GM23338 (cell line): ENCODE measurements around the gene KRTAP10-5. TPM values are rescaled to one million over a fixed set of nuclear protein-coding genes. Genes with fewer than 3 reads are reported as not detected.

Source experiments
- ATAC-seq: fragments of 200-7000 bp; cut with Tn5 transposase; 3 replicates; pipeline ENCODE4 v1.9.1; 2020
- DNase-seq: peaks from one replicate; pipeline ENCODE4 v3.0.0-alpha.2; 2015; ENCODE audit warnings: low spot score
- H2AFZ ChIP-seq: fragments of 200-600 bp; sonication (generic); 2 replicates; pipeline ENCODE4 v1.8.0; 2016; ENCODE audit warnings: antibody characterized with exemption, mild to moderate bottlenecking, moderate library complexity
- H3F3A ChIP-seq: fragments of 200-600 bp; sonication (generic); replicated peaks from 2 replicates; pipeline ENCODE4 v1.8.0; 2017; ENCODE audit warnings: antibody characterized with exemption, mixed run types, low read depth
- H3K27ac ChIP-seq: fragments of 200-600 bp; sonication (generic); 2 replicates; pipeline ENCODE4 v1.6.1; 2016; ENCODE audit warnings: low read depth
- H3K27me3 ChIP-seq: fragments of 200-600 bp; sonication (generic); 2 replicates; pipeline ENCODE4 v1.8.0; 2016; ENCODE audit warnings: mild to moderate bottlenecking, mixed run types, moderate library complexity; ENCODE audit not compliant: insufficient read depth
- H3K36me3 ChIP-seq: fragments of 200-600 bp; sonication (generic); 2 replicates; pipeline ENCODE4 v1.8.0; 2016; ENCODE audit warnings: mild to moderate bottlenecking; ENCODE audit not compliant: insufficient read depth
- H3K4me1 ChIP-seq: fragments of 200-600 bp; sonication (generic); 2 replicates; pipeline ENCODE4 v1.8.0; 2016; ENCODE audit warnings: mild to moderate bottlenecking, moderate library complexity; ENCODE audit not compliant: insufficient read depth
- H3K4me2 ChIP-seq: fragments of 200-600 bp; sonication (generic); 2 replicates; pipeline ENCODE4 v1.7.1; 2017; ENCODE audit warnings: mixed run types
- H3K4me3 ChIP-seq: fragments of 200-600 bp; sonication (generic); 2 replicates; pipeline ENCODE4 v1.6.1; 2016; ENCODE audit warnings: mixed run types
- H3K79me2 ChIP-seq: fragments of 200-600 bp; sonication (generic); replicated peaks from 2 replicates; pipeline ENCODE4 v1.8.0; 2017; ENCODE audit warnings: mild to moderate bottlenecking; ENCODE audit not compliant: insufficient read depth
- H3K9me2 ChIP-seq: fragments of 200-600 bp; sonication (generic); 2 replicates; pipeline ENCODE4 v1.8.0; 2017; ENCODE audit not compliant: insufficient read depth
- H4K20me1 ChIP-seq: fragments of 200-600 bp; sonication (generic); replicated peaks from 2 replicates; pipeline ENCODE4 v1.8.0; 2017; ENCODE audit warnings: mild to moderate bottlenecking; ENCODE audit not compliant: insufficient read depth
- H3K27ac Mint-ChIP-seq: 2 replicates; pipeline ENCODE4 v1.8.0; 2020; ENCODE audit warnings: inconsistent platforms, mild to moderate bottlenecking, moderate library complexity, mixed read lengths
- H3K27me3 Mint-ChIP-seq: 3 replicates; pipeline ENCODE4 v1.8.0; 2022; ENCODE audit warnings: low read depth, mild to moderate bottlenecking, moderate library complexity, mixed read lengths, inconsistent platforms; ENCODE audit not compliant: insufficient read depth, poor library complexity
- H3K36me3 Mint-ChIP-seq: 3 replicates; pipeline ENCODE4 v1.8.0; 2021; ENCODE audit warnings: low read depth, mild to moderate bottlenecking, inconsistent platforms, moderate library complexity, mixed read lengths
- H3K4me1 Mint-ChIP-seq: 3 replicates; pipeline ENCODE4 v1.8.0; 2020; ENCODE audit warnings: mild to moderate bottlenecking, inconsistent platforms, mixed read lengths
- H3K4me3 Mint-ChIP-seq: 3 replicates; pipeline ENCODE4 v1.8.0; 2021; ENCODE audit warnings: moderate library complexity, mild to moderate bottlenecking, inconsistent platforms, mixed read lengths
- H3K9me3 Mint-ChIP-seq: 3 replicates; pipeline ENCODE4 v1.8.0; 2020; ENCODE audit warnings: moderate library complexity, mild to moderate bottlenecking, inconsistent platforms, mixed read lengths
- CREB1 ChIP-seq: fragments of 250-450 bp; sonication (Bioruptor Pico); IDR thresholded peaks from 2 replicates; pipeline ENCODE4 v1.5.0; 2020; ENCODE audit warnings: low read depth, mild to moderate bottlenecking, moderate library complexity
- EZH2 ChIP-seq: fragments of 200-600 bp; sonication (generic); IDR thresholded peaks from one replicate; pipeline ENCODE4 v1.8.0; 2017; ENCODE audit warnings: antibody characterized with exemption, mild to moderate bottlenecking, low read depth; ENCODE audit not compliant: unreplicated experiment
- EZH2phosphoT487 ChIP-seq: fragments of 200-600 bp; sonication (generic); IDR thresholded peaks from one replicate; pipeline ENCODE4 v1.8.1; 2018; ENCODE audit warnings: antibody characterized with exemption; ENCODE audit not compliant: unreplicated experiment
- JUNB ChIP-seq: IDR thresholded peaks from one replicate; pipeline ENCODE4 v1.6.1; 2016; ENCODE audit warnings: antibody characterized with exemption; ENCODE audit not compliant: unreplicated experiment
- NANOG ChIP-seq: IDR thresholded peaks from 2 replicates; pipeline ENCODE4 v1.6.1; 2016; ENCODE audit warnings: antibody characterized with exemption, borderline replicate concordance
- POLR2AphosphoS5 ChIP-seq: IDR thresholded peaks from 2 replicates; pipeline ENCODE4 v1.6.1; 2016; ENCODE audit warnings: antibody characterized with exemption, low read depth
- STAT1 ChIP-seq: IDR thresholded peaks from one replicate; pipeline ENCODE4 v1.6.1; 2016; ENCODE audit warnings: antibody characterized with exemption; ENCODE audit not compliant: unreplicated experiment
- ZNF114 ChIP-seq: fragments of 250-450 bp; sonication (Bioruptor Pico); IDR thresholded peaks from 2 replicates; pipeline ENCODE4 v1.5.0; 2020; ENCODE audit warnings: mild to moderate bottlenecking, moderate library complexity
- ZNF331 ChIP-seq: fragments of 250-450 bp; sonication (Bioruptor Pico); IDR thresholded peaks from 2 replicates; pipeline ENCODE4 v1.5.0; 2020; ENCODE audit warnings: low read depth, mild to moderate bottlenecking, moderate library complexity
- polyA plus RNA-seq: library from polyadenylated mRNA; unstranded; fragments of >200 nt; fragmentation: Nextera tagmentation; extraction: Ambion mirVana; gene quantifications from 2 replicates; pipeline ENCODE4 v1.2.1, GENCODE V29; 2016
- total RNA-seq: library from RNA; depleted of rRNA; stranded (reverse); fragments of >200 nt; shearing (Covaris generic); gene quantifications from 2 replicates; pipeline ENCODE4 v1.2.3, GENCODE V29; 2014
- TF ChIP-seq, protein P1 (sequence below), 2 experiments: fragments of 200-600 bp in 1 of 2; sonication (generic) in 1 of 2; conservative IDR thresholded peaks; 2 replicates each; pipeline versions ENCODE4 v1.5.1 to v1.6.1; 2016 to 2017; ENCODE audit warnings: antibody characterized with exemption in 2 of 2, low read depth in 2 of 2, mild to moderate bottlenecking in 2 of 2, moderate library complexity in 1 of 2
- TF ChIP-seq, protein P2 (sequence below): fragments of 250-450 bp; sonication (Bioruptor Pico); IDR thresholded peaks from 2 replicates; pipeline ENCODE4 v1.5.0; 2020; ENCODE audit warnings: mild to moderate bottlenecking, moderate library complexity
- TF ChIP-seq, protein P3 (sequence below): IDR thresholded peaks from one replicate; pipeline ENCODE4 v1.6.1; 2018; ENCODE audit warnings: antibody characterized with exemption; ENCODE audit not compliant: unreplicated experiment
- TF ChIP-seq, protein P4 (sequence below): IDR thresholded peaks from 2 replicates; pipeline ENCODE4 v1.6.1; 2016; ENCODE audit warnings: antibody characterized with exemption

Gene KRTAP10-5
- total and polyA plus RNA-seq, 2 experiments from 2014 or later: not detected

DNA sequence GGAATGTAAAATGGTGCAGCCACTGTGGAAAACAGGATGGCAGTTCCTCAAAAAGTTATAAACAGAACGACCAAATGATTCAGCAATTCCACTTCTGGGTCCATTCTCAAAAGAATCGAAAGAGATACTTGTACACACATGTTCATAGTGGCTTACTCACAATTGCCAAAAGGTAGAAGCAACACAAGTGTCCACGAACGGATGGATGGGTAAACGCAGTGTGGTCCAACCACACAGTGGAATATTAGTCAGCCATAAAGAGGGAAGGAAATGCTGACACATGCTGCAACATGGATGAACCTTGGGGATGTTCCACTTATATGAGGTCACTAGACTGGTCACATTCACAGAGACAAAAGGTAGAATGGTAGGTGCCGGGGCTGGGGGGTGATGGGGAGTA, 45.7 kb downstream of the KRTAP10-5 start:
- TF ChIP-seq, protein P1, sequence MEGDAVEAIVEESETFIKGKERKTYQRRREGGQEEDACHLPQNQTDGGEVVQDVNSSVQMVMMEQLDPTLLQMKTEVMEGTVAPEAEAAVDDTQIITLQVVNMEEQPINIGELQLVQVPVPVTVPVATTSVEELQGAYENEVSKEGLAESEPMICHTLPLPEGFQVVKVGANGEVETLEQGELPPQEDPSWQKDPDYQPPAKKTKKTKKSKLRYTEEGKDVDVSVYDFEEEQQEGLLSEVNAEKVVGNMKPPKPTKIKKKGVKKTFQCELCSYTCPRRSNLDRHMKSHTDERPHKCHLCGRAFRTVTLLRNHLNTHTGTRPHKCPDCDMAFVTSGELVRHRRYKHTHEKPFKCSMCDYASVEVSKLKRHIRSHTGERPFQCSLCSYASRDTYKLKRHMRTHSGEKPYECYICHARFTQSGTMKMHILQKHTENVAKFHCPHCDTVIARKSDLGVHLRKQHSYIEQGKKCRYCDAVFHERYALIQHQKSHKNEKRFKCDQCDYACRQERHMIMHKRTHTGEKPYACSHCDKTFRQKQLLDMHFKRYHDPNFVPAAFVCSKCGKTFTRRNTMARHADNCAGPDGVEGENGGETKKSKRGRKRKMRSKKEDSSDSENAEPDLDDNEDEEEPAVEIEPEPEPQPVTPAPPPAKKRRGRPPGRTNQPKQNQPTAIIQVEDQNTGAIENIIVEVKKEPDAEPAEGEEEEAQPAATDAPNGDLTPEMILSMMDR (conservative IDR thresholded peaks at IDR 0.05; ENCODE audit: low read depth in 2 of 2): no peak
- no peak for TF ChIP-seq EZH2
- TF ChIP-seq ZNF331 (CRISPR knock-in tag): no peak
- TF ChIP-seq ZNF114 (CRISPR knock-in tag): no peak
- TF ChIP-seq CREB1 (CRISPR knock-in tag): no peak
- no peak for TF ChIP-seq EZH2phosphoT487
- no peak for TF ChIP-seq JUNB
- TF ChIP-seq, protein P2, sequence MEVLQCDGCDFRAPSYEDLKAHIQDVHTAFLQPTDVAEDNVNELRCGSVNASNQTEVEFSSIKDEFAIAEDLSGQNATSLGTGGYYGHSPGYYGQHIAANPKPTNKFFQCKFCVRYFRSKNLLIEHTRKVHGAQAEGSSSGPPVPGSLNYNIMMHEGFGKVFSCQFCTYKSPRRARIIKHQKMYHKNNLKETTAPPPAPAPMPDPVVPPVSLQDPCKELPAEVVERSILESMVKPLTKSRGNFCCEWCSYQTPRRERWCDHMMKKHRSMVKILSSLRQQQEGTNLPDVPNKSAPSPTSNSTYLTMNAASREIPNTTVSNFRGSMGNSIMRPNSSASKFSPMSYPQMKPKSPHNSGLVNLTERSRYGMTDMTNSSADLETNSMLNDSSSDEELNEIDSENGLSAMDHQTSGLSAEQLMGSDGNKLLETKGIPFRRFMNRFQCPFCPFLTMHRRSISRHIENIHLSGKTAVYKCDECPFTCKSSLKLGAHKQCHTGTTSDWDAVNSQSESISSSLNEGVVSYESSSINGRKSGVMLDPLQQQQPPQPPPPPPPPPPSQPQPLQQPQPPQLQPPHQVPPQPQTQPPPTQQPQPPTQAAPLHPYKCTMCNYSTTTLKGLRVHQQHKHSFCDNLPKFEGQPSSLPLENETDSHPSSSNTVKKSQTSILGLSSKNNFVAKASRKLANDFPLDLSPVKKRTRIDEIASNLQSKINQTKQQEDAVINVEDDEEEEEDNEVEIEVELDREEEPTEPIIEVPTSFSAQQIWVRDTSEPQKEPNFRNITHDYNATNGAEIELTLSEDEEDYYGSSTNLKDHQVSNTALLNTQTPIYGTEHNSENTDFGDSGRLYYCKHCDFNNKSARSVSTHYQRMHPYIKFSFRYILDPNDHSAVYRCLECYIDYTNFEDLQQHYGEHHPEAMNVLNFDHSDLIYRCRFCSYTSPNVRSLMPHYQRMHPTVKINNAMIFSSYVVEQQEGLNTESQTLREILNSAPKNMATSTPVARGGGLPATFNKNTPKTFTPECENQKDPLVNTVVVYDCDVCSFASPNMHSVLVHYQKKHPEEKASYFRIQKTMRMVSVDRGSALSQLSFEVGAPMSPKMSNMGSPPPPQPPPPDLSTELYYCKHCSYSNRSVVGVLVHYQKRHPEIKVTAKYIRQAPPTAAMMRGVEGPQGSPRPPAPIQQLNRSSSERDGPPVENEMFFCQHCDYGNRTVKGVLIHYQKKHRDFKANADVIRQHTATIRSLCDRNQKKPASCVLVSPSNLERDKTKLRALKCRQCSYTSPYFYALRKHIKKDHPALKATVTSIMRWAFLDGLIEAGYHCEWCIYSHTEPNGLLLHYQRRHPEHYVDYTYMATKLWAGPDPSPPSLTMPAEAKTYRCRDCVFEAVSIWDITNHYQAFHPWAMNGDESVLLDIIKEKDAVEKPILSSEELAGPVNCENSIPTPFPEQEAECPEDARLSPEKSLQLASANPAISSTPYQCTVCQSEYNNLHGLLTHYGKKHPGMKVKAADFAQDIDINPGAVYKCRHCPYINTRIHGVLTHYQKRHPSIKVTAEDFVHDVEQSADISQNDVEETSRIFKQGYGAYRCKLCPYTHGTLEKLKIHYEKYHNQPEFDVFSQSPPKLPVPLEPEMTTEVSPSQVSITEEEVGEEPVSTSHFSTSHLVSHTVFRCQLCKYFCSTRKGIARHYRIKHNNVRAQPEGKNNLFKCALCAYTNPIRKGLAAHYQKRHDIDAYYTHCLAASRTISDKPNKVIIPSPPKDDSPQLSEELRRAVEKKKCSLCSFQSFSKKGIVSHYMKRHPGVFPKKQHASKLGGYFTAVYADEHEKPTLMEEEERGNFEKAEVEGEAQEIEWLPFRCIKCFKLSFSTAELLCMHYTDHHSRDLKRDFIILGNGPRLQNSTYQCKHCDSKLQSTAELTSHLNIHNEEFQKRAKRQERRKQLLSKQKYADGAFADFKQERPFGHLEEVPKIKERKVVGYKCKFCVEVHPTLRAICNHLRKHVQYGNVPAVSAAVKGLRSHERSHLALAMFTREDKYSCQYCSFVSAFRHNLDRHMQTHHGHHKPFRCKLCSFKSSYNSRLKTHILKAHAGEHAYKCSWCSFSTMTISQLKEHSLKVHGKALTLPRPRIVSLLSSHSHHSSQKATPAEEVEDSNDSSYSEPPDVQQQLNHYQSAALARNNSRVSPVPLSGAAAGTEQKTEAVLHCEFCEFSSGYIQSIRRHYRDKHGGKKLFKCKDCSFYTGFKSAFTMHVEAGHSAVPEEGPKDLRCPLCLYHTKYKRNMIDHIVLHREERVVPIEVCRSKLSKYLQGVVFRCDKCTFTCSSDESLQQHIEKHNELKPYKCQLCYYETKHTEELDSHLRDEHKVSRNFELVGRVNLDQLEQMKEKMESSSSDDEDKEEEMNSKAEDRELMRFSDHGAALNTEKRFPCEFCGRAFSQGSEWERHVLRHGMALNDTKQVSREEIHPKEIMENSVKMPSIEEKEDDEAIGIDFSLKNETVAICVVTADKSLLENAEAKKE (CRISPR knock-in tag): no peak
- TF ChIP-seq NANOG: no peak
- TF ChIP-seq STAT1: no peak
- TF ChIP-seq, protein P3, sequence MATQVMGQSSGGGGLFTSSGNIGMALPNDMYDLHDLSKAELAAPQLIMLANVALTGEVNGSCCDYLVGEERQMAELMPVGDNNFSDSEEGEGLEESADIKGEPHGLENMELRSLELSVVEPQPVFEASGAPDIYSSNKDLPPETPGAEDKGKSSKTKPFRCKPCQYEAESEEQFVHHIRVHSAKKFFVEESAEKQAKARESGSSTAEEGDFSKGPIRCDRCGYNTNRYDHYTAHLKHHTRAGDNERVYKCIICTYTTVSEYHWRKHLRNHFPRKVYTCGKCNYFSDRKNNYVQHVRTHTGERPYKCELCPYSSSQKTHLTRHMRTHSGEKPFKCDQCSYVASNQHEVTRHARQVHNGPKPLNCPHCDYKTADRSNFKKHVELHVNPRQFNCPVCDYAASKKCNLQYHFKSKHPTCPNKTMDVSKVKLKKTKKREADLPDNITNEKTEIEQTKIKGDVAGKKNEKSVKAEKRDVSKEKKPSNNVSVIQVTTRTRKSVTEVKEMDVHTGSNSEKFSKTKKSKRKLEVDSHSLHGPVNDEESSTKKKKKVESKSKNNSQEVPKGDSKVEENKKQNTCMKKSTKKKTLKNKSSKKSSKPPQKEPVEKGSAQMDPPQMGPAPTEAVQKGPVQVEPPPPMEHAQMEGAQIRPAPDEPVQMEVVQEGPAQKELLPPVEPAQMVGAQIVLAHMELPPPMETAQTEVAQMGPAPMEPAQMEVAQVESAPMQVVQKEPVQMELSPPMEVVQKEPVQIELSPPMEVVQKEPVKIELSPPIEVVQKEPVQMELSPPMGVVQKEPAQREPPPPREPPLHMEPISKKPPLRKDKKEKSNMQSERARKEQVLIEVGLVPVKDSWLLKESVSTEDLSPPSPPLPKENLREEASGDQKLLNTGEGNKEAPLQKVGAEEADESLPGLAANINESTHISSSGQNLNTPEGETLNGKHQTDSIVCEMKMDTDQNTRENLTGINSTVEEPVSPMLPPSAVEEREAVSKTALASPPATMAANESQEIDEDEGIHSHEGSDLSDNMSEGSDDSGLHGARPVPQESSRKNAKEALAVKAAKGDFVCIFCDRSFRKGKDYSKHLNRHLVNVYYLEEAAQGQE: no peak
- TF ChIP-seq, protein P4, sequence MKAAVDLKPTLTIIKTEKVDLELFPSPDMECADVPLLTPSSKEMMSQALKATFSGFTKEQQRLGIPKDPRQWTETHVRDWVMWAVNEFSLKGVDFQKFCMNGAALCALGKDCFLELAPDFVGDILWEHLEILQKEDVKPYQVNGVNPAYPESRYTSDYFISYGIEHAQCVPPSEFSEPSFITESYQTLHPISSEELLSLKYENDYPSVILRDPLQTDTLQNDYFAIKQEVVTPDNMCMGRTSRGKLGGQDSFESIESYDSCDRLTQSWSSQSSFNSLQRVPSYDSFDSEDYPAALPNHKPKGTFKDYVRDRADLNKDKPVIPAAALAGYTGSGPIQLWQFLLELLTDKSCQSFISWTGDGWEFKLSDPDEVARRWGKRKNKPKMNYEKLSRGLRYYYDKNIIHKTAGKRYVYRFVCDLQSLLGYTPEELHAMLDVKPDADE: no peak
- no peak for TF ChIP-seq POLR2AphosphoS5
- H3K36me3 Mint-ChIP-seq: no peaks in the 10 kb centered on the region
- H3K27me3 Mint-ChIP-seq: peaks cover 8% of the 10 kb centered on the region
- Histone ChIP-seq H3K9me2 (no peaks in the 10 kb centered on the region), H3K4me1 (no peaks in the 10 kb centered on the region), H2AFZ (no peak overlapping the region), H3K4me2 (no peak overlapping the region), H3K27me3 (no peaks in the 10 kb centered on the region), H3F3A (no peaks in the 10 kb centered on the region), H3K36me3 (no peaks in the 10 kb centered on the region), H3K27ac (no peak overlapping the region), H4K20me1 (no peaks in the 10 kb centered on the region), H3K4me3 (no peak overlapping the region), H3K79me2 (no peaks in the 10 kb centered on the region)
- peaks cover 3% of the 10 kb centered on the region; the same call in 2 of the 3 replicates for H3K4me1 Mint-ChIP-seq
- no peak for ATAC-seq
- H3K27ac Mint-ChIP-seq: no peak overlapping the region
- no peak overlapping the region for H3K4me3 Mint-ChIP-seq
- DNase-seq: no peak
- H3K9me3 Mint-ChIP-seq: peaks cover 4% of the 10 kb centered on the region; the same call in 1 of the 3 replicates
